IMR-90 (cell line): ENCODE measurements around the gene PAK4. TPM values are rescaled to one million over a fixed set of nuclear protein-coding genes. Genes with fewer than 3 reads are reported as not detected.

ENCODE experiments used
- ATAC-seq: fragments of 200-7000 bp; cut with Tn5 transposase; 2 replicates; pipeline ENCODE4 v1.9.1; 2020; ENCODE audit warnings: low read depth, mild to moderate bottlenecking, moderate library complexity
- BruUV-seq: library from RNA; stranded (reverse); fragments of 400-500 nt; replicated peaks from 2 replicates; lab custom pipeline; 2021; lab: Mats Ljungman, UMichigan
- CTCF ChIA-PET: fragments of 300-600 bp; formaldehyde crosslinking; extraction: SDS; loops from one replicate; lab custom pipeline; 2021; ENCODE audit warnings: antibody characterized with exemption; lab: Yijun Ruan, JAX
- POLR2A ChIA-PET: fragments of 300-600 bp; sonication (Branson Sonifier 250); formaldehyde crosslinking; loops from one replicate; lab custom pipeline; 2022; ENCODE audit warnings: antibody characterized with exemption; ENCODE audit not compliant: unreplicated experiment; lab: Charles Lee
- DNase-seq: peaks from one replicate; pipeline ENCODE4 v3.0.0; 2013
- H2AFZ ChIP-seq: replicated peaks from 2 replicates; pipeline ENCODE3; 2013; ENCODE audit warnings: low read length, mild to moderate bottlenecking; ENCODE audit not compliant: poor library complexity
- H2AK5ac ChIP-seq: 2 replicates; pipeline ENCODE4 v1.6.1; 2013; ENCODE audit warnings: low read depth, low read length, inconsistent platforms
- H2AK9ac ChIP-seq: replicated peaks from 2 replicates; pipeline ENCODE3; 2013; ENCODE audit warnings: mild to moderate bottlenecking, low read depth, low read length, moderate library complexity; ENCODE audit not compliant: poor library complexity
- H2BK120ac ChIP-seq: 2 replicates; pipeline ENCODE4 v1.6.1; 2013; ENCODE audit warnings: low read depth, low read length, inconsistent platforms
- H2BK15ac ChIP-seq: 3 replicates; pipeline ENCODE4 v1.6.1; 2013; ENCODE audit warnings: low read depth, low read length, inconsistent platforms
- H2BK20ac ChIP-seq: 2 replicates; pipeline ENCODE4 v1.6.1; 2013; ENCODE audit warnings: low read depth, mild to moderate bottlenecking, inconsistent platforms, low read length, moderate library complexity
- H2BK5ac ChIP-seq: 2 replicates; pipeline ENCODE4 v1.6.1; 2013; ENCODE audit warnings: mild to moderate bottlenecking, low read depth, low read length, inconsistent platforms; ENCODE audit not compliant: poor library complexity, severe bottlenecking
- H3K14ac ChIP-seq: replicated peaks from 2 replicates; pipeline ENCODE4 v1.6.1; 2013; ENCODE audit warnings: low read depth, low read length, inconsistent platforms
- H3K18ac ChIP-seq: 2 replicates; pipeline ENCODE4 v1.6.1; 2013; ENCODE audit warnings: low read depth, low read length, control low read depth
- H3K23ac ChIP-seq: 2 replicates; pipeline ENCODE4 v1.6.1; 2013; ENCODE audit warnings: low read depth, low read length, inconsistent platforms
- H3K27ac ChIP-seq: 2 replicates; pipeline ENCODE4 v1.5.1; 2013; ENCODE audit warnings: mild to moderate bottlenecking, control low read depth, low read length; ENCODE audit not compliant: insufficient read depth
- H3K27me3 ChIP-seq: 2 replicates; pipeline ENCODE4 v1.6.1; 2013; ENCODE audit warnings: low read length; ENCODE audit not compliant: control insufficient read depth, insufficient read depth
- H3K36me3 ChIP-seq: 2 replicates; pipeline ENCODE4 v1.6.1; 2013; ENCODE audit warnings: low read length, mixed read lengths; ENCODE audit not compliant: control insufficient read depth, insufficient read depth
- H3K4ac ChIP-seq: 2 replicates; pipeline ENCODE4 v1.6.1; 2013; ENCODE audit warnings: low read depth, low read length, inconsistent platforms
- H3K4me1 ChIP-seq: 2 replicates; pipeline ENCODE4 v1.6.1; 2013; ENCODE audit warnings: low read length, mixed read lengths; ENCODE audit not compliant: control insufficient read depth, insufficient read depth
- H3K4me2 ChIP-seq: 2 replicates; pipeline ENCODE4 v1.6.1; 2013; ENCODE audit warnings: low read depth, mild to moderate bottlenecking, control low read depth, low read length, moderate library complexity
- H3K4me3 ChIP-seq: 2 replicates; pipeline ENCODE4 v1.5.1; 2013; ENCODE audit warnings: low read depth, mild to moderate bottlenecking, control low read depth, low read length, moderate library complexity; ENCODE audit not compliant: insufficient read depth
- H3K56ac ChIP-seq: 2 replicates; pipeline ENCODE4 v1.6.1; 2013; ENCODE audit warnings: low read length, inconsistent platforms; ENCODE audit not compliant: insufficient read depth; ENCODE audit errors: extremely low read depth
- H3K79me1 ChIP-seq, 2 experiments: 2 replicates each; pipeline ENCODE4 v1.6.1; 2013; ENCODE audit warnings: low read length in 2 of 2, inconsistent platforms in 1 of 2, low read depth in 1 of 2
- H3K9ac ChIP-seq: 2 replicates; pipeline ENCODE4 v1.6.1; 2013; ENCODE audit warnings: low read depth, low read length, control low read depth
- H3K9me1 ChIP-seq: 2 replicates; pipeline ENCODE4 v1.6.1; 2013; ENCODE audit warnings: low read length, inconsistent platforms; ENCODE audit not compliant: insufficient read depth
- H3K9me3 ChIP-seq: 2 replicates; pipeline ENCODE4 v1.6.1; 2013; ENCODE audit warnings: low read length; ENCODE audit not compliant: control insufficient read depth, insufficient read depth
- H4K20me1 ChIP-seq: 2 replicates; pipeline ENCODE4 v1.6.1; 2013; ENCODE audit warnings: low read length, inconsistent platforms; ENCODE audit not compliant: insufficient read depth
- H4K5ac ChIP-seq: 2 replicates; pipeline ENCODE4 v1.6.1; 2013; ENCODE audit warnings: mild to moderate bottlenecking, low read depth, low read length, control low read depth
- H4K8ac ChIP-seq, 2 experiments: 2 replicates each; pipeline ENCODE4 v1.6.1; 2013; ENCODE audit warnings: low read depth in 2 of 2, low read length in 2 of 2, control low read depth in 1 of 2, inconsistent platforms in 1 of 2
- H4K91ac ChIP-seq: 2 replicates; pipeline ENCODE4 v1.6.1; 2013; ENCODE audit warnings: low read depth, low read length, inconsistent platforms; ENCODE audit not compliant: insufficient read depth
- BHLHE40 ChIP-seq: fragments of 150-350 bp; IDR thresholded peaks from 2 replicates; pipeline ENCODE4 v1.6.1; 2016; ENCODE audit warnings: mild to moderate bottlenecking, low read depth, low read length
- CEBPB ChIP-seq: IDR thresholded peaks from 2 replicates; pipeline ENCODE4 v1.6.1; 2012; ENCODE audit warnings: low read depth, low read length, improper control_type of control experiment
- CHD1 ChIP-seq: IDR thresholded peaks from 2 replicates; pipeline ENCODE4 v1.6.1; 2012; ENCODE audit warnings: low read depth, low read length, improper control_type of control experiment
- CTCF ChIP-seq: conservative IDR thresholded peaks from 2 replicates; pipeline ENCODE4 v1.5.1; 2012; ENCODE audit warnings: mild to moderate bottlenecking, low read depth, low read length, improper control_type of control experiment
- ELK1 ChIP-seq: fragments of 150-350 bp; IDR thresholded peaks from 2 replicates; pipeline ENCODE4 v1.6.1; 2016; ENCODE audit warnings: low read depth, mild to moderate bottlenecking, low read length, moderate library complexity, borderline replicate concordance
- FOS ChIP-seq: fragments of 150-350 bp; IDR thresholded peaks from 2 replicates; pipeline ENCODE4 v1.6.1; 2016; ENCODE audit warnings: low read depth, low read length
- MAFK ChIP-seq: IDR thresholded peaks from 2 replicates; pipeline ENCODE4 v1.6.1; 2012; ENCODE audit warnings: low read depth, low read length, improper control_type of control experiment
- MAZ ChIP-seq: IDR thresholded peaks from 2 replicates; pipeline ENCODE4 v1.6.1; 2012; ENCODE audit warnings: low read depth, mild to moderate bottlenecking, low read length, improper control_type of control experiment, moderate library complexity, borderline replicate concordance
- MXI1 ChIP-seq: IDR thresholded peaks from 2 replicates; pipeline ENCODE4 v1.6.1; 2012; ENCODE audit warnings: low read depth, mild to moderate bottlenecking, low read length, moderate library complexity, borderline replicate concordance
- NFE2L2 ChIP-seq: fragments of 150-350 bp; IDR thresholded peaks from 2 replicates; pipeline ENCODE4 v1.6.1; 2016; ENCODE audit warnings: low read depth, mild to moderate bottlenecking, low read length
- POLR2A ChIP-seq: IDR thresholded peaks from 2 replicates; pipeline ENCODE4 v1.6.1; 2012; ENCODE audit warnings: mild to moderate bottlenecking, low read depth, low read length
- RAD21 ChIP-seq: IDR thresholded peaks from 2 replicates; pipeline ENCODE4 v1.6.1; 2012; ENCODE audit warnings: low read length, improper control_type of control experiment
- RCOR1 ChIP-seq: IDR thresholded peaks from 2 replicates; pipeline ENCODE4 v1.6.1; 2012; ENCODE audit warnings: mild to moderate bottlenecking, low read length, improper control_type of control experiment; ENCODE audit not compliant: insufficient replicate concordance
- RFX5 ChIP-seq: IDR thresholded peaks from 2 replicates; pipeline ENCODE4 v1.8.0; 2012; ENCODE audit warnings: low read depth, mild to moderate bottlenecking, low read length, moderate library complexity
- SMC3 ChIP-seq: fragments of 150-350 bp; IDR thresholded peaks from 2 replicates; pipeline ENCODE4 v1.6.1; 2016; ENCODE audit warnings: low read depth, mild to moderate bottlenecking, antibody characterized with exemption, low read length, moderate library complexity
- WGBS, 2 experiments: methylation state at CpG; one replicate each; pipeline versions ENCODE4 v1.1.5 to v1.1.7; 2013; ENCODE audit warnings: missing lambda C conversion rate in 2 of 2; ENCODE audit not compliant: insufficient read length in 1 of 2; ENCODE audit errors: extremely low coverage in 2 of 2; 5-methylcytosine and 5-hydroxymethylcytosine counted together
- dilution Hi-C: fragments of 300-500 bp; cut with HindIII; formaldehyde crosslinking; loops from one replicate; pipeline ENCODE4 v1.14.3; 2018; ENCODE audit warnings: low sequenced_read_pairs; ENCODE audit not compliant: unreplicated experiment
- in situ Hi-C: fragments of 300-500 bp; cut with MboI; formaldehyde crosslinking; loops from 3 replicates; pipeline ENCODE4 v1.14.3; 2019; ENCODE audit warnings: low sequenced_read_pairs, inconsistent platforms, mixed read lengths
- intact Hi-C: fragments of 100-400 bp; cut with micrococcal nuclease; formaldehyde crosslinking; loops from 2 replicates; pipeline ENCODE4 v1.10.0; 2022
- polyA plus RNA-seq, 3 experiments: library from polyadenylated mRNA; depleted of rRNA; stranded (reverse); fragments of >200 nt; gene quantifications; 2 replicates each; pipeline ENCODE4 v1.2.3, GENCODE V29; 2012; ENCODE audit warnings: low replicate concordance in 1 of 3
- total RNA-seq: library from RNA; depleted of rRNA; stranded (reverse); fragments of >200 nt; gene quantifications from 2 replicates; pipeline ENCODE4 v1.2.3, GENCODE V29; 2012
- TF ChIP-seq, protein P1 (sequence below): fragments of 150-350 bp; IDR thresholded peaks from 2 replicates; pipeline ENCODE4 v1.6.1; 2017; ENCODE audit warnings: mild to moderate bottlenecking, antibody characterized with exemption, low read length, low read depth

Gene PAK4
- total and polyA plus RNA-seq, 2 of the 4 experiments (the other 2 are of a cell fraction) = 2.0 to 27.2 TPM

GRCh38 chr19:39146091-39146490 lies 20.5 kb downstream of the PAK4 start:
- Histone ChIP-seq H4K5ac (no peak overlapping the region), H3K23ac (no peak overlapping the region), H3K27me3 (no peaks in the 10 kb centered on the region), H3K14ac (no peak overlapping the region), H4K91ac (no peak overlapping the region), H3K4me1 (peaks cover 2% of the 10 kb centered on the region; the same call in 1 of the 2 replicates), H4K20me1 (peaks cover 51% of the 10 kb centered on the region), H3K4me3 (no peak overlapping the region), H2BK120ac (no peak overlapping the region), H3K36me3 (peaks cover 3% of the 10 kb centered on the region; the same call in 1 of the 2 replicates), H3K4me2 (no peak overlapping the region), H3K9ac (no peak overlapping the region), H3K9me3 (peaks cover 2% of the 10 kb centered on the region), H3K79me1 (peaks cover 53 to 70% of the 10 kb centered on the region in 2 experiments), H2AK5ac (no peak overlapping the region), H2AFZ (no peak overlapping the region), H3K56ac (no peak overlapping the region), H3K18ac (no peak overlapping the region), H2AK9ac (no peak overlapping the region), H2BK20ac (no peak overlapping the region), H3K27ac (no peak overlapping the region), H3K4ac (no peak overlapping the region), H4K8ac (no peak overlapping the region), H2BK15ac (no peak overlapping the region), H2BK5ac (no peak overlapping the region), H3K9me1 (peaks cover 5% of the 10 kb centered on the region; the same call in 1 of the 2 replicates)
- no peak for DNase-seq
- dilution Hi-C loops (no loop called here), in situ Hi-C loops (no loop called here), intact Hi-C loops (no loop called here)
- BruUV-seq = no TSS peak
- CTCF ChIA-PET = no interaction called here
- ATAC-seq = no peak
- no peak for TF ChIP-seq ELK1
- no peak for TF ChIP-seq NFE2L2
- no peak for TF ChIP-seq RFX5
- no peak for TF ChIP-seq RAD21
- no peak for TF ChIP-seq POLR2A
- TF ChIP-seq CTCF = no peak
- TF ChIP-seq MXI1 = no peak
- TF ChIP-seq BHLHE40 = no peak
- no peak for TF ChIP-seq FOS
- no peak for TF ChIP-seq MAZ
- TF ChIP-seq SMC3 = no peak
- TF ChIP-seq, protein P1, sequence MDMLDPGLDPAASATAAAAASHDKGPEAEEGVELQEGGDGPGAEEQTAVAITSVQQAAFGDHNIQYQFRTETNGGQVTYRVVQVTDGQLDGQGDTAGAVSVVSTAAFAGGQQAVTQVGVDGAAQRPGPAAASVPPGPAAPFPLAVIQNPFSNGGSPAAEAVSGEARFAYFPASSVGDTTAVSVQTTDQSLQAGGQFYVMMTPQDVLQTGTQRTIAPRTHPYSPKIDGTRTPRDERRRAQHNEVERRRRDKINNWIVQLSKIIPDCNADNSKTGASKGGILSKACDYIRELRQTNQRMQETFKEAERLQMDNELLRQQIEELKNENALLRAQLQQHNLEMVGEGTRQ = no peak
- no peak for TF ChIP-seq CEBPB
- TF ChIP-seq CHD1 = no peak
- TF ChIP-seq MAFK = no peak
- no peak for TF ChIP-seq RCOR1
- POLR2A ChIA-PET = no interaction called here
- WGBS, 2 experiments = no CpG with 5 or more reads among the region's 1 CpG
